Transverse colon (tissue), 4 donors: Measurements from ENCODE around the gene BNIP5.

ENCODE experiments used
- CTCF ChIP-seq, 5 experiments: fragments of 200-600 bp in 3 of 5; fragments of 450-650 bp in 2 of 5; sonication (generic) in 3 of 5; IDR thresholded peaks; 1 replicate in 2 of 5; 2 replicates in 3 of 5; pipeline ENCODE4 v1.5.1; 2016 to 2017; ENCODE audit warnings: antibody characterized with exemption in 5 of 5, inconsistent platforms in 3 of 5, mild to moderate bottlenecking in 2 of 5, moderate library complexity in 1 of 5
- POLR2AphosphoS5 ChIP-seq, 3 donors: sonication (generic); formaldehyde crosslinking; IDR thresholded peaks; one replicate each; pipeline ENCODE4 v1.6.1; 2016; ENCODE audit warnings: antibody characterized with exemption in 3 of 3

DNA sequence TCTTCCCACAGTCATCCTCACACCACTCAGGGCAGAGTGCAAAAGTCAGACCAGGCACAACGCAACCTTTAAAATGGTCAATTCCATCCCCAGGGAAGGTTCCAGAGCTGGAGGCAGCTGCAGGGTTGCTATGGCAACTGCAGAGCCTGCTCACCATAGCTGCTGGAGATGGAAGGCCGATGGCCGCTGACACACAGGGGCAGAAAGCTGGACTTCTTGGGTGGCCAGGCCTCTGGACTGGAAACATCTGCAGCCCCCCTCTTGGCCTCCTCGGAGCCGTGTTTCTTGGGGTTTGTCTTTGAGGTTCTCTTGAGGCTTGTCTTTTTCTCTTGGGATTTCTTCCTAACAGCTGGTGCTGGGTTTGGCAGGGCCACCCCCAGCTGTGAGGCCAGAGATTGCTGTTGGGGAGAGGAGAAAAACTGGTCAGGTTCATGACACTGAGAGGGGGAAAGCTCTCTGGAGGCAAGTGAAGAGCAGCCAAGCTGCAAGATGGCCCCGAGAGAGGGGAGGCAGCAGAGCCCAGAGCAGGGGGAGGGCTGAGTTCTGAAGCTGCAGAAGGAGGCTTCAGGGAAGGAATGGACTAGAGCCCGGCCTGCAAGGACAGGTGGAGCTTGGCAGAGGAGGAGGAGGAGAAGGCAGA is 10.2 kb downstream of the BNIP5 start:
- no peak for TF ChIP-seq CTCF (IDR thresholded peaks at IDR 0.05)
- TF ChIP-seq POLR2AphosphoS5 (IDR thresholded peaks at IDR 0.05): no peak
